ENCODE measurements around the gene TEAD4.

DNA sequence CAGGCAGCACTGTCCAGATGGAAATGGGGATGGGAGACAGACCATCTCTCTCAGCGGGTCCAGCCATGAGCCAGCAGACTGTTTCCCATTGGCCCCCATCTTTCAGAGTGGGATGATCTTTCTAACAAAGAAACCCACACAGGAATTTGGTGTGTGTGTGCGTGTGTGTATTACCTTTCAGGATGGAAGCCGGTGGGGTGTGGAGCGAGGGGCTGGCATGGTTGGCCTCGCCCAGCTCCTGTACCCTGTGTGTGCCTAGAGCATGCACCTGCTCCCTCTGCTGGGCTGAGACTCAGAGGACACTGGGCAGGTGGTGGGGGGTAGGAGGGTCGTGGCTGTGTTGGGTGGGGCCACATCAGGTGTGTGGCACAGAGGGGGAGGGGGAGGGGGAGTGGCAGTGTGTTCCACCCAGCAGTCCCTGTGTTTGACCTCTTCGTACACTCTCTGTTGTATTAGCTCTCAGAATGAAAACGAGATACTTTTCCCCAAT, 85.0 kb downstream of the TEAD4 start:
- no peak for TF ChIP-seq CTCF (IDR thresholded peaks at IDR 0.05 in 2 of 3, conservative IDR thresholded peaks at IDR 0.05 in 1 of 3; ENCODE audit: borderline replicate concordance in 1 of 3, insufficient read depth in 1 of 3, low read depth in 2 of 3, low read length in 2 of 3)
- no peak for TF ChIP-seq ZBTB33 (IDR thresholded peaks at IDR 0.05; ENCODE audit: extremely low read depth, insufficient replicate concordance, low read length)
- TF ChIP-seq EZH2 (IDR thresholded peaks at IDR 0.05), result no peak
- TF ChIP-seq POLR2AphosphoS5 (IDR thresholded peaks at IDR 0.05; ENCODE audit: low read depth, low read length), result no peak
